HG03064 (cell line): ENCODE results near the gene KREMEN1.

Experiments used
- ATAC-seq: cut with Tn5 transposase; IDR thresholded peaks from one replicate; pipeline ENCODE4 v1.9.1; 2021; ENCODE audit warnings: low read depth; ENCODE audit not compliant: unreplicated experiment

Gene KREMEN1

GRCh38 chr22:29216873-29217666 is 144.2 kb downstream of the KREMEN1 start:
- no peak for ATAC-seq
